Colonic mucosa (tissue), 4 donors: Measurements from ENCODE around the gene FOXE1. TPM values are rescaled to one million over a fixed set of nuclear protein-coding genes. Genes with fewer than 3 reads are reported as not detected.

Source experiments
- DNase-seq: peaks from one replicate; pipeline ENCODE4 v3.0.0-alpha.2; 2020
- H3K27ac ChIP-seq: fragments of 200-600 bp; one replicate; pipeline ENCODE4 v1.8.0; 2021
- H3K27me3 ChIP-seq: fragments of 200-600 bp; one replicate; pipeline ENCODE4 v1.8.0; 2021
- H3K36me3 ChIP-seq: fragments of 200-600 bp; one replicate; pipeline ENCODE4 v1.8.0; 2021
- H3K4me1 ChIP-seq: fragments of 200-600 bp; one replicate; pipeline ENCODE4 v1.8.0; 2021; ENCODE audit warnings: mild to moderate bottlenecking
- H3K4me3 ChIP-seq: fragments of 200-600 bp; one replicate; pipeline ENCODE4 v1.8.0; 2021
- H3K9ac ChIP-seq, 2 donors: one replicate each; pipeline ENCODE4 v1.7.0; 2013; ENCODE audit warnings: control low read depth in 2 of 2, low read depth in 2 of 2, low read length in 2 of 2
- H3K9me3 ChIP-seq: fragments of 200-600 bp; one replicate; pipeline ENCODE4 v1.8.0; 2021
- intact Hi-C: fragments of 100-400 bp; cut with DNase I; formaldehyde crosslinking; loops from one replicate; pipeline ENCODE4 v1.14.1; 2022
- total RNA-seq, 2 donors: library from RNA; stranded (reverse); fragmentation: NEBNext Ultra II Directional in 1 of 2; extraction: Animal tissue kit (Norgen Biotek cat#: 25700) in 1 of 2; gene quantifications; one replicate each; pipeline ENCODE4 v1.2.1, GENCODE V29; 2021
- TF ChIP-seq, protein P1 (sequence below): fragments of 200-600 bp; IDR thresholded peaks from one replicate; pipeline ENCODE4 v1.8.0; 2022; ENCODE audit warnings: antibody characterized with exemption, mild to moderate bottlenecking
- donor health status: healthy.
- donor health status: DM: no; HTN: no; CAD: no.
- donor health status: DM: no; HTN: no; CAD: no.

FOXE1 gene
- total RNA-seq, 2 donors from 2014 or later: not detected

DNA sequence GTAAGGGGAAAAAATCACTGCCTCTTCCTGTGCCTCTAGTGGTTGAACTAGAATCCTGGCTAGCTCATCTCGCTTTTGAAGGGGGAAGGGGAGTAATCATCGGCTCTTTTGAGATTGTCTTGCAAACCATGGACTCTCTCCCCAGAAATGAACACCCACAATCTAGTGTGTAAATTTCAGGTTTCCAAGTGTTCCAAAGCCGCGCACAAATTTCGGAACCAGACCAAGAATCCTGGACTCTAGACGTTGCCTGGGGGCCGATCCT is 4.9 kb upstream of the FOXE1 start:
- no peak overlapping the region for H3K9ac ChIP-seq
- TF ChIP-seq, protein P1, sequence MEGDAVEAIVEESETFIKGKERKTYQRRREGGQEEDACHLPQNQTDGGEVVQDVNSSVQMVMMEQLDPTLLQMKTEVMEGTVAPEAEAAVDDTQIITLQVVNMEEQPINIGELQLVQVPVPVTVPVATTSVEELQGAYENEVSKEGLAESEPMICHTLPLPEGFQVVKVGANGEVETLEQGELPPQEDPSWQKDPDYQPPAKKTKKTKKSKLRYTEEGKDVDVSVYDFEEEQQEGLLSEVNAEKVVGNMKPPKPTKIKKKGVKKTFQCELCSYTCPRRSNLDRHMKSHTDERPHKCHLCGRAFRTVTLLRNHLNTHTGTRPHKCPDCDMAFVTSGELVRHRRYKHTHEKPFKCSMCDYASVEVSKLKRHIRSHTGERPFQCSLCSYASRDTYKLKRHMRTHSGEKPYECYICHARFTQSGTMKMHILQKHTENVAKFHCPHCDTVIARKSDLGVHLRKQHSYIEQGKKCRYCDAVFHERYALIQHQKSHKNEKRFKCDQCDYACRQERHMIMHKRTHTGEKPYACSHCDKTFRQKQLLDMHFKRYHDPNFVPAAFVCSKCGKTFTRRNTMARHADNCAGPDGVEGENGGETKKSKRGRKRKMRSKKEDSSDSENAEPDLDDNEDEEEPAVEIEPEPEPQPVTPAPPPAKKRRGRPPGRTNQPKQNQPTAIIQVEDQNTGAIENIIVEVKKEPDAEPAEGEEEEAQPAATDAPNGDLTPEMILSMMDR: no peak

GRCh38 chr9:97848480-97849237 is 4.4 kb upstream of the FOXE1 start:
- Histone ChIP-seq H3K4me3 (no peak overlapping the region), H3K9me3 (no peaks in the 10 kb centered on the region), H3K36me3 (no peaks in the 10 kb centered on the region), H3K27me3 (peaks cover 72% of the 10 kb centered on the region), H3K4me1 (no peaks in the 10 kb centered on the region), H3K27ac (no peak overlapping the region), H3K9ac (no peak overlapping the region)
- no peak for DNase-seq
- TF ChIP-seq, protein P1: no peak
- intact Hi-C loops: no loop called here

More for the DNA sequence above, 4.9 kb upstream of the FOXE1 start:
- H3K4me1 ChIP-seq: no peaks in the 10 kb centered on the region
- no peaks in the 10 kb centered on the region for H3K36me3 ChIP-seq
- no peak overlapping the region for H3K4me3 ChIP-seq
- no peak overlapping the region for H3K27ac ChIP-seq
- H3K9me3 ChIP-seq: no peaks in the 10 kb centered on the region
- no peak for DNase-seq
- H3K27me3 ChIP-seq: peaks cover 67% of the 10 kb centered on the region
- intact Hi-C loops: no loop called here

DNA sequence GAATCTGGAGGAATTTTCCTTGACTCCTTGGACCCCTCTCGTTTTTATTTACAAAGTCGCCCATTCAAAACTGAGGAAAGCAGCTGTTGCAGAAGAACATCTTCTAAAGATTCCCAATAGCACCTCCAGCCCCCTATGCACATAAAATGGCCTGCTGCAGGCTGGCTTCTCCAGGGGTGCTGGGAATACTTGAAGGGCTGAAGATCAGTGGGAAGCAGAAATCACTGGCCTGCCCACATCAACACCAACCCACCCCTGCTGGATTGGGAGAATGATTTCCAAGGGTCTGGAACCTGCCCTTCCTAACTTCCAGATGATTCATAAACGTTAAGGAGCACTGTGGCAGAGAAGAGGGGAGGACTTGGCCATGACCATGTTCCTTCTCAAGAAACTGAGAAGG is 3.0 kb upstream of the FOXE1 start:
- H3K27me3 ChIP-seq: peaks cover 84% of the 10 kb centered on the region

DNA sequence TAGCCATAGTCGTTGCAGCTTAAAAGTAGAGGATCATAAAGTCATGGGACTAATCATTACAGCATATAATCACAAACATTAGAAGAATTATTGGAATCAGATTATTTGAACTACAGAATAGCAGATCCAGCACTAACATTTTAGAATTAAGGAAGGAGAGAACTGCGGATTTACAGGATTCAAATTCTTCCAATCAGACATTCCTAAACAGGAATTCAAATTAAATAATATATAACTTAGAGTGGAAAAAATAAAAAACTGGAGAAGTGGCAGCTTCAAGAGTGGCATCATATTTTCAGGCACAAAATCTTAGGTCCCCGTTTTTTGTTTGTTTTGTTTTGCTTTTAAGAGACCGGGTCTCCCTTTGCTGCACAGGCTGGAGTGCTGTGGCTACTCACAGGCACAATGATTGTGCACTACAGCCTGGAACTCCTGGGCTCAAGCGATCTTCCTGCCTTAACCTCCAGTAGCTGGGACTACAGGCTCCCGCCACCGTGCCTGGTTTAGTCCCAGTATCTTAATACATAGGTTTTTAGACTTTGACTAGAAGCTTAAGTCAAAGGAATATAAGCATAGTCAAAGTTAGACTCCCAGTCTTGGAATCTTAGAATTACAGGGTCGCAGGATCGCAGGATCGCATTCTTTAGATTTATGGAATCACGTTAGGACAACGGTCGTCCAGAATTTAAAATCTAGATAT is 2.1 kb upstream of the FOXE1 start:
- intact Hi-C loops: no loop called here
- Histone ChIP-seq H3K9me3 (no peaks in the 10 kb centered on the region), H3K4me1 (no peaks in the 10 kb centered on the region), H3K27me3 (peaks cover 93% of the 10 kb centered on the region), H3K27ac (no peak overlapping the region), H3K4me3 (no peak overlapping the region), H3K36me3 (no peaks in the 10 kb centered on the region), H3K9ac (no peak overlapping the region)
- TF ChIP-seq, protein P1: no peak
- DNase-seq: no peak

More for the DNA sequence above, 3.0 kb upstream of the FOXE1 start:
- H3K36me3 ChIP-seq: no peaks in the 10 kb centered on the region
- no peak for DNase-seq
- H3K4me1 ChIP-seq: no peaks in the 10 kb centered on the region
- no peak overlapping the region for H3K27ac ChIP-seq
- TF ChIP-seq, protein P1: no peak
- no peak overlapping the region for H3K4me3 ChIP-seq
- no peak overlapping the region for H3K9ac ChIP-seq
- no peaks in the 10 kb centered on the region for H3K9me3 ChIP-seq
- intact Hi-C loops: no loop called here

- Histone ChIP-seq H3K4me3 (no peak overlapping the region), H3K9me3 (no peaks in the 10 kb centered on the region), H3K27ac (no peak overlapping the region), H3K4me1 (no peaks in the 10 kb centered on the region), H3K27me3 (peaks cover 97% of the 10 kb centered on the region), H3K9ac (no peak overlapping the region), H3K36me3 (no peaks in the 10 kb centered on the region)
- intact Hi-C loops: no loop called here
- no peak for DNase-seq
- TF ChIP-seq, protein P1: no peak
Observed at GRCh38 chr9:97851446-97851883, 1.6 kb upstream of the FOXE1 start.
